Measurements from ENCODE around the gene SLC11A2. TPM values are rescaled to one million over a fixed set of nuclear protein-coding genes. Genes with fewer than 3 reads are reported as not detected.
"Not testable (repeated sequence)": the region's sequence is repeated elsewhere in the genome, so short reads cannot be mapped to it uniquely, and the experiment has no call there.

The SLC11A2 gene
- total RNA-seq, 1 donor from 2014 or later = 26.6 TPM

DNA sequence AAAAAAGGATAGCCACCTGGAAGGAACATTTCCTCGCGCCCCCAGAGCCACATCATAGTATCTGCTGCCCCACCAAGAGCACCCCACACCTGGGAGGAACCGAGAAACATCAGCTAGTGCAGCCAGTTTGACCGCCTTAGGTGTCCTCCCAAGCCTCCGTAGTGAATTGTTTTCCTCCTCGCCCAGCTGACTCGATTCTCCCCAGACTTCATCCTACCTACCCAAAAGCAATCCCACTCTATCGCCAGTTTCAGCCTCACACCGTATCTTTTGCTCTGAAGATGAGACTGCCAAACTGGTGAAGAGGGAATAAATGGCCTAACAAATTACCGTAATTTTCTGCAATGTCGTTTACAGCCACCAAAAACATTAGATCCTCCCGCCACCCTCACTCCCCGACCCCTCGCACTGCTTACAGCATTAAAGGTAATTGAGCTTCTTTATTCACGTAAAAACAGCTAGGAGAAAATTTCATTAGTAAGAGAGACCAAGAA lies 1.2 kb upstream of the SLC11A2 start:
- DNase-seq (ENCODE audit: extremely low read depth, low read depth, low spot score) = no peak

GRCh38 chr12:51025338-51025835 lies 797 bp downstream of the SLC11A2 start:
- no peak for DNase-seq (ENCODE audit: extremely low read depth, low read depth, low spot score)

GRCh38 chr12:51023625-51024382 lies 2.4 kb downstream of the SLC11A2 start:
- no peak for DNase-seq (ENCODE audit: extremely low read depth, low read depth, low spot score)

DNA sequence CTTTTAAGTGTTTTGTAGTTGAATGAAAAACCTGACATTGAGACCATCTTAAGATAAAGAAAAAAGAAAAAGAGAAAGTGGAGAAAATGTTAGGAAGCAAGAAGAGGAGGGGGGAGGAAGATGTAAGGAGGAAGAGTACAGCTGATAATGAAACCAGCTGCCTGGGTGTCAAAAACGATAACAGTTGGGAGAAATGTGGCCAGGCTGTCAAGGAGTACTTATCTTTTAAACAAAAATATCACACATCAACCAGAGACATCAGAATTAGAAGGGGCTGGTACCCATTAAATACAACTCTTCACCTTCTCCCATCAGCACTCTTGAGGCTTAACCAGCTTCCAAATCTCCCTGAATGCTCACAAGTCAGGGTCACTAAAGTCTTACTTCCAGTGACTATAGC lies 4.5 kb downstream of the SLC11A2 start:
- DNase-seq (ENCODE audit: extremely low read depth, low read depth, low spot score) = no peak

DNA sequence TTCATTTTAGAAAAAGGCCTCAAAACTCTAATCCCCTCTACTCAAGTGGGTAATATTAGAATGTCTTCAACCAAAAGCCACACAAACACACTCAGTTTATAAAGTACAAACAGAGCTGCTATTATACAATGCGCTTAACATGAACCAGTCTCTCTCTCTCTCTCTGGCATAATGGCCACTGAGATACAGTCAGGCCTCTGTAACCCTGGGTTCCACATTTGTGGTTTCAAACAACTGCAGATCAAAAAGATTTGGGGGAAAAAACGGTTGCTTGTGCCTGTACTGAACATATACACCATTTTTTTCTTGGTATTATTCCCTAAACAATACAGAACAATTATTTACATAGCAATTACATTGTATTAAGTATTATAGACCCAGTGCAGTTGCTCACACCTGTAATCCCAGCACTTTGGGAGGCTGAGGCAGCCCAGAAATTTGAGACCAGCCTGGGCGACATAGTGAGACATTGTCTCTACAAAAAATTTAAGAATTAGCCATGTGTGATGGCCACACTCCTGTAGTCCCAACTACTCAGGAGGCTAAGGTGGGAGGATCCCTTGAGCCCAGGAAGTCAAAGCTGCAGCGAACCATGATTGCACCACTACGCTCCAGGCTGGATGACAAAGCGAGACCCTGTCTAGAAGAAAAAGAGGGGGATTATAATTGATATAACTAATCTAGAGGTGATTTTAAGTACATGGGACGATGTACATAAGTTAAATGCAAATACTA lies 5.6 kb downstream of the SLC11A2 start:
- DNase-seq (ENCODE audit: extremely low read depth, low read depth, low spot score) = no peak

DNA sequence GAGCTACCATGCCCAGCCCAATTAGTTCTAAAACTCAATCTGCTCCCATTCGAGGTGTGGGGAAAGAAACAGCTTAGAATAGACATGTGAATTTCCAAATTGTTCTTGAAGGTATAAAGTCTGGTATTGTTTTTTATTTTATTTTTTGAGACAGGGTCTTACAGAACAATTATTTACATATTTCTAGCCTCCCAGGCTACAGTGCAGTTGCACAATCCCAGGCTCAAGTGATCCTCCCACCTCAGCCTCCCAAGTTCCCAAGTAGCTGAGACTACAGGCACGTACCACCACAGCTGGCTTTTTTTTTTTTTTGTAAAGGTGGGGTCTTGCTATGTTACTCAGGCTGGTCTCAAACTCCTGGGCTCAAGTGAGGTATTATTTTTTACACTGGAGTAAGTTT lies 6.3 kb downstream of the SLC11A2 start:
- DNase-seq (ENCODE audit: extremely low read depth, low read depth, low spot score) = no peak

- no peak for DNase-seq (ENCODE audit: extremely low read depth, low read depth, low spot score)
These were observed 7.2 kb downstream of the SLC11A2 start for GRCh38 chr12:51018956-51019355.

DNA sequence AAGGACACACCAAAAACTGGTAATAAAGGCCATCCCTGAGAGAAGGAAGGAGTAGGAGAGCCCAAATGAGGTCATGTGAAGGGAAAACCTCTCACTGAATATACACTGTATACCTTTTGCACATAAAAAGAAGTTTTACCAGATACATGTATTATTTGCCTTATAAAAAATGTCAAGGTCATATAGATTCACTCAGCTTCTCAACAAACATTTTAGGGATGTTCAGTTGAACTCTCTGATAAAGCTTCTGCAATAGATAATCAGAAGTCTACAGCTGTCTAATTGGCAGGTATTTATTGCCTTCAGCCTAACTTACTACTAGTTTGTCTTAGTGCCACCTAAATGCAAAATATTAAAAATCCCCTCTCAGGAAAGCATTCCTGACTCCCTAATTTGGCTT lies 8.7 kb downstream of the SLC11A2 start:
- no peak for DNase-seq (ENCODE audit: extremely low read depth, low read depth, low spot score)

DNA sequence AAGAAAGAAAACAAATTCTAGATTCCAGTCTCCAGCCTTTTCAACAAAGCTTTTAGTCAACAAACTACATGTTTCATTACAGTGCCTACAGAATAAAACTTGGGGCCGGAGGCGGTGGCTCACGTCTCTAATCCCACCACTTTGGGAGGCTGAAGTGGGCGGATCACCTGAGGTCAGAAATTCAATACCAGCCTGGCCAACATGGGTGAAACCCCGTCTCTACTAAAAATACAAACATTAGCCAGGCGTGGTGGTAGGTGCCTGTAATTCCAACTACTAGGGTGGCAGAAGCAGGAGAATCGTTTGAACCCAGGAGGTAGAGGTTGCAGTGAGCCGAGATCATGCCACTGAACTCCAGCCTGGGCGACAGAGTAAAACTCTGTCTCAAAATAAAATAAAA lies 11.7 kb downstream of the SLC11A2 start:
- not testable (repeated sequence) for DNase-seq (ENCODE audit: extremely low read depth, low read depth, low spot score)

DNA sequence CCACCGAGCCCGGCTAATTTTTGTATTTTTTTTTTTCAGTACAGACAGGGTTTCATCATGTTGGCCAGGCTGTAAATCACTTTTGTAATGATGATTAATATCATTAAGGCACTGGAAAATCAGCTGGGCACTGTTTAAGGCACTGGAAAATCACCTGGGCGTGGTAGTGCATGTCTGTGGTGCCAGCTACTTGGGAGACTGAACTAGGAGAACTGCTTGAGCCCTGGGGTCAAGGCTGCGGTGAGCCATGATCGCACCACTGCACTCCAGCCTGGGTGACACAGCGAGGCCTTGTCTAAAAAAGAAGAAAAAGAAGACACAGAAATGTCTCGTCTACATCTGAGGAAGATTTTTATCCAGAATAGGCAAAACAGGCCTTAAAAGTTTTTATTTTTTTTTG lies 12.7 kb downstream of the SLC11A2 start:
- DNase-seq (ENCODE audit: extremely low read depth, low read depth, low spot score) = no peak

DNA sequence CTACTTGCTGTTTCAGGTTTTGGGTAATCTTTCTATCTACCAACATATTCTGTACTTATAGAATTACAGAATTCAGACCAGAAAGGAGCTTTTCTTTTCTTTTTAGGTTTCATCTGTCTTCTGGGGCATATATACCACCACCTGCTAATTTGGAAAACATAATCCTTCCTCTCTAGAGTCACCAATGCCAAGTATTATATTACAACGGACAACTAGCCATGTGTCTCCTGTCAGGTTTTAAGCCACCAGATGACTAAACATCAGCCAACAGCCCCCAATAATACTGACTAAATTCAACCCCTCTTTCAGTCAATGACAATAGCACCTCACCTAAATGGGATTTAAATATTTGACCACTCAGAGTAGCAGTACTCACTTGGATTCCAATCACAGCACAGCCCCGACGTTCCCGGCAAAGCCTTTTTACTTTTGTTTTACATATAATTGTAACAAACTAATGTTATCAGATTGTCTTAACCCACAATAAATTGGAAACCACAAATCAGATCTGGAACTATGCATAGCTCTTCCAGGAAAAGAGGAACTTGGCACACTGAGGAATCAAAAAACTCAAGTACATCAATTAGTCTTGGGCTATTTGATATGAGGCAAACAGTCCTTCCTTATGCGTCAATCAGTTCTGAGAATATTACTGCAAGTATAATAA lies 13.5 kb downstream of the SLC11A2 start:
- DNase-seq (ENCODE audit: extremely low read depth, low read depth, low spot score) = no peak

- no peak for DNase-seq (ENCODE audit: extremely low read depth, low read depth, low spot score)
These were observed 14.2 kb downstream of the SLC11A2 start for GRCh38 chr12:51011955-51012354.

GRCh38 chr12:51009056-51009440 lies 17.1 kb downstream of the SLC11A2 start:
- DNase-seq (ENCODE audit: extremely low read depth, low read depth, low spot score) = no peak

GRCh38 chr12:51008329-51009055 lies 17.7 kb downstream of the SLC11A2 start:
- DNase-seq (ENCODE audit: extremely low read depth, low read depth, low spot score) = no peak

DNA sequence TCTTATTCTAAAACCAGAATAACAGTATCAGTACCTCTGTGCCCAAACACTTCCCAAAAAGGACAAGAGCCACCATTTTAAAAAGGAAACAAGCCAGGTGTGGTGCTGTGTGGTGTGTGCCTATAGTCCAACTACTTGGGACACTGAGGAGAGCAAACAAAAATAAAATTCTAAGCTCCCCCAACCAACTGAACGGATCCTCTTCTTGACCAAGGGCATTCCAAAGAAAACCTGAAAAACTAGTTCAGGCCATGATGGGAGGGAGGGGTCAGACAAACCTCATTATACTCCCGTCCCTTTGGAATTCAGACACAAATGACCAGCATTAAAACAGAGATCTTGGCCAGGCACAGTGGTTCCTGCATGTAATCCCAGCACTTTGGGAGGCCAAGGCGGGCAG lies 20.5 kb downstream of the SLC11A2 start:
- no peak for DNase-seq (ENCODE audit: extremely low read depth, low read depth, low spot score)

GRCh38 chr12:51005030-51005429 lies 21.2 kb downstream of the SLC11A2 start:
- DNase-seq (ENCODE audit: extremely low read depth, low read depth, low spot score) = no peak

DNA sequence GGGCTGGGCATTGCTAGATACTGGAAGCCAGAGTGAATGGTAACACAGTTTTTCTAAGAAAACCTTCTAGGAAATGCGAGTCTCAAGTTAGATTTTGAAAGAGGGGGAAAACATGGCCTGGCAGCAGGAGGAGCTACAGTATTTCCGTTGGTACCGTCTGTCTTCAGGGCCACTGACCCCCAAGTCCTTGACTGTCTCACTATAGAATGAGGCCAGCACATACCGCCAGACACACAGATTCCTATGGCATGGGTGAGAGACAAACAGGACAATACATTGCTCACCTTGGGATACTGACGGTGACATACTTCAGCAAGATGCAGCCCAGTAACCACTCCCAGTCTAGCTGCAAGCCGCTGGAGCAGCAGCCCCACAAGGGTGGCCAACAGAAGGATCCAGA lies 21.7 kb downstream of the SLC11A2 start:
- no peak for DNase-seq (ENCODE audit: extremely low read depth, low read depth, low spot score)

GRCh38 chr12:51001799-51002198 lies 24.4 kb downstream of the SLC11A2 start:
- DNase-seq (ENCODE audit: extremely low read depth, low read depth, low spot score) = no peak

GRCh38 chr12:51000245-51000644 lies 25.9 kb downstream of the SLC11A2 start:
- no peak for DNase-seq (ENCODE audit: extremely low read depth, low read depth, low spot score)

DNA sequence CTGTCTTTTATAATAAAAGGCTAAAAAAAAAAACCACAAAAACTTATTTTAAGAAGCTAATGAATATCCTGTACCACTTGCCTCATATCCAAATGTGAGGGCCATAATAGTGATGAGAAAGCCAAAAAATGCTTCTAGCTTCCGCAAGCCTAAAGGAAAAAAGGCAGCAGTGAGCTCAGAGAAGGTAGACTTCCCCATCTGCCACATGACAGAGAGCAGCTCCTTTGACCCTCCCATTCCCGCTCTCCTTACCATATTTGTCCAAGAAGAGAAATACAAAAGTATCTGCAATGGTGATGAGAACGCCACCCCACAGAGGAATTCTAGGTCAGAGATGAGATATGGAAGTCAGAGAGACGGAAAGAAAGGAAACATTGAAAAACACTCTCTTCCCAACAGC lies 27.1 kb downstream of the SLC11A2 start:
- no peak for DNase-seq (ENCODE audit: extremely low read depth, low read depth, low spot score)

DNA sequence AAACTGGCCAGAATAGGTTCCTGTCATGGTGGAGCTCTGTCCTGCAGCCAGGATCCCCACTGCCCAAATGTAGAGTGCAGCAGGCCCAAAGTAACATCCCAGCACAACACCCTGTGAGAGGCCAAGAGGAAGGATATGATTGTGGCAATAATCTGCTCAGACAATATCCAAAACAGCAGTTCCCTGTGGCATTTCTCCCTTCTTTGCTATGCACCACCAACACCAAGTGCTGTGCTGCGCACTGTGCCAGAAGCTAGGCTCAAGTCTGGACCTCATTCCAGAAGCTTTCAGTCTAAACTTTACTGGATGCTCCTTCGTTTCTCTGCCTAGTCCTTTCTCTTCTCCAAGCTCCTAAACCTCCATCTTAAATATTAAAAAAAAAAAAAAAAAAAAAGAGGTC lies 33.4 kb downstream of the SLC11A2 start:
- DNase-seq (ENCODE audit: extremely low read depth, low read depth, low spot score) = no peak
